GM12878 (cell line): ENCODE measurements around the gene SDHC. TPM values are rescaled to one million over a fixed set of nuclear protein-coding genes. Genes with fewer than 3 reads are reported as not detected.

Experiments used
- BCL3 ChIP-seq: IDR thresholded peaks from 2 replicates; pipeline ENCODE4 v1.6.1; 2011; ENCODE audit warnings: borderline replicate concordance, low read depth, mild to moderate bottlenecking, moderate library complexity, low read length; ENCODE audit not compliant: insufficient read depth, poor library complexity, severe bottlenecking
- CBX5 ChIP-seq: sonication (generic); IDR thresholded peaks from 2 replicates; pipeline ENCODE4 v1.6.1; 2016; ENCODE audit warnings: low read depth, moderate library complexity, mild to moderate bottlenecking, inconsistent platforms
- E2F4 ChIP-seq: IDR thresholded peaks from 2 replicates; pipeline ENCODE4 v1.6.1; 2012; ENCODE audit warnings: low read depth, low read length, improper control_type of control experiment
- MEF2A ChIP-seq: IDR thresholded peaks from 2 replicates; pipeline ENCODE4 v1.6.1; 2011; ENCODE audit warnings: low read depth, mild to moderate bottlenecking, low read length, moderate library complexity; ENCODE audit not compliant: insufficient read depth
- MXI1 ChIP-seq: fragments of 150-350 bp; IDR thresholded peaks from 2 replicates; pipeline ENCODE4 v1.6.1; 2011; ENCODE audit warnings: low read depth, mild to moderate bottlenecking, inconsistent platforms, low read length, improper control_type of control experiment
- PAX8 ChIP-seq: fragments of 450-650 bp; IDR thresholded peaks from 2 replicates; pipeline ENCODE4 v1.6.1; 2017; ENCODE audit warnings: mild to moderate bottlenecking, moderate library complexity
- POLR2AphosphoS2 ChIP-seq: IDR thresholded peaks from 2 replicates; pipeline ENCODE4 v1.6.1; 2011; ENCODE audit warnings: low read depth, mild to moderate bottlenecking, low read length, improper control_type of control experiment, moderate library complexity
- POLR2AphosphoS5 ChIP-seq: IDR thresholded peaks from 2 replicates; pipeline ENCODE4 v1.6.1; 2011; ENCODE audit warnings: mild to moderate bottlenecking, low read length, inconsistent platforms
- RBBP5 ChIP-seq: fragments of 200-600 bp; sonication (generic); conservative IDR thresholded peaks from 2 replicates; pipeline ENCODE4 v1.6.1; 2016
- RUNX3 ChIP-seq: IDR thresholded peaks from 2 replicates; pipeline ENCODE4 v1.6.1; 2012; ENCODE audit warnings: low read length, inconsistent platforms
- SMAD1 ChIP-seq: fragments of 450-650 bp; IDR thresholded peaks from 2 replicates; pipeline ENCODE4 v1.6.1; 2018; ENCODE audit warnings: mild to moderate bottlenecking, low read depth; ENCODE audit not compliant: partially characterized antibody
- SMAD5 ChIP-seq: IDR thresholded peaks from 2 replicates; pipeline ENCODE4 v1.6.1; 2016; ENCODE audit warnings: antibody characterized with exemption, low read depth
- SMC3 ChIP-seq: IDR thresholded peaks from 2 replicates; pipeline ENCODE4 v1.6.1; 2011; ENCODE audit warnings: low read length, improper control_type of control experiment, borderline replicate concordance
- SRF ChIP-seq, 2 experiments: IDR thresholded peaks; 2 replicates each; pipeline ENCODE4 v1.6.1; 2011; ENCODE audit warnings: low read depth in 2 of 2, low read length in 2 of 2, mild to moderate bottlenecking in 1 of 2, moderate library complexity in 1 of 2
- USF2 ChIP-seq: IDR thresholded peaks from 2 replicates; pipeline ENCODE4 v1.6.1; 2011; ENCODE audit warnings: low read depth, low read length, improper control_type of control experiment, borderline replicate concordance
- ZBTB11 ChIP-seq: fragments of 450-650 bp; formaldehyde crosslinking; IDR thresholded peaks from 2 replicates; pipeline ENCODE4 v1.5.0; 2022; ENCODE audit warnings: mild to moderate bottlenecking, missing genetic modification characterization
- ZBTB40 ChIP-seq: fragments of 450-650 bp; IDR thresholded peaks from 2 replicates; pipeline ENCODE4 v1.6.1; 2016; ENCODE audit warnings: mild to moderate bottlenecking, moderate library complexity, borderline replicate concordance
- ZNF274 ChIP-seq: IDR thresholded peaks from one replicate; pipeline ENCODE4 v1.8.0; 2011; ENCODE audit not compliant: insufficient read length, insufficient read depth
- polyA plus RNA-seq, 11 experiments: library from polyadenylated mRNA; depleted of rRNA in 4 of 11; unstranded in 6 of 11; stranded (reverse) in 5 of 11; fragments of >200 nt; fragmentation: Nextera tagmentation in 4 of 11; fragmentation: Illumina TruSeq in 1 of 11; extraction: Ambion mirVana in 4 of 11; extraction: Trizol in 1 of 11; gene quantifications; 1 replicate in 1 of 11; 2 replicates in 10 of 11; pipeline versions ENCODE4 v1.2.1 to v1.2.3, GENCODE V29; 2011 to 2016; ENCODE audit warnings: inconsistent platforms in 2 of 11, missing spikeins in 2 of 11, low read depth in 1 of 11
- total RNA-seq, 4 experiments: library from RNA; depleted of rRNA in 3 of 4; stranded (reverse); fragments of >200 nt in 3 of 4; fragmentation: Illumina TruSeq in 1 of 4; extraction: Trizol in 1 of 4; gene quantifications; 2 replicates each; pipeline versions ENCODE4 v1.2.1 to v1.2.3, GENCODE V29; 2013 to 2021

Gene SDHC
- total and polyA plus RNA-seq, 10 of the 15 experiments (the other 5 are each of a cell fraction or from before 2014, with no cell fraction given) = 18.4 to 340 (median 178) TPM

GRCh38 chr1:161389691-161390558 is 75.7 kb downstream of the SDHC start (continued):
- TF ChIP-seq USF2 = no peak
- no peak for TF ChIP-seq E2F4
- peak; percentile 64; the same call in 1 of the 2 replicates for TF ChIP-seq POLR2AphosphoS2
- peak; percentile 30 for TF ChIP-seq SMAD1
- TF ChIP-seq ZBTB40 = peak; percentile 46; the same call in 1 of the 2 replicates
- TF ChIP-seq MEF2A = no peak
- TF ChIP-seq SMAD5 = no peak
- no peak for TF ChIP-seq PAX8
- TF ChIP-seq BCL3 = no peak
- peak in 1 of 2 experiments; percentile 61; a peak in 2 of 4 replicates for TF ChIP-seq SRF (IDR thresholded peaks at IDR 0.05; ENCODE audit: low read depth in 2 of 2, low read length in 2 of 2)
- TF ChIP-seq RBBP5 = no peak
- no peak for TF ChIP-seq RUNX3
- TF ChIP-seq MXI1 = no peak
- TF ChIP-seq POLR2AphosphoS5 = peak; percentile 72
- TF ChIP-seq ZBTB11 = no peak
- TF ChIP-seq ZNF274 = no peak
- no peak for TF ChIP-seq SMC3
- no peak for TF ChIP-seq CBX5
